ENCODE results near the gene GPR87. TPM values are rescaled to one million over a fixed set of nuclear protein-coding genes. Genes with fewer than 3 reads are reported as not detected.

The GPR87 gene
- total and polyA plus RNA-seq, 3 donors from 2014 or later = not detected

GRCh38 chr3:151276038-151276686 is 40.5 kb downstream of the GPR87 start:
- DNase-seq = no peak
- no peaks in the 10 kb centered on the region for H3K4me1 ChIP-seq
- intact Hi-C loops (cut with DNase I; ENCODE audit: low total_unique reads) = no loop called here
- no peaks in the 10 kb centered on the region for H3K9me3 ChIP-seq
- H3K4me3 ChIP-seq = no peak overlapping the region
- no peak overlapping the region for H3K27ac ChIP-seq
- WGBS, 2 donors = 87 to 90% methylated on average over 2 of the region's 2 CpGs
- H3K36me3 ChIP-seq (ENCODE audit: low read depth, missing control alignments) = no peaks in the 10 kb centered on the region
- TF ChIP-seq CTCF (IDR thresholded peaks at IDR 0.05) = no peak
- no peak for TF ChIP-seq POLR2A (IDR thresholded peaks at IDR 0.05)
- no peaks in the 10 kb centered on the region for H3K27me3 ChIP-seq

GRCh38 chr3:151275091-151275490 is 41.5 kb downstream of the GPR87 start:
- no peaks in the 10 kb centered on the region for H3K4me1 ChIP-seq
- no peaks in the 10 kb centered on the region for H3K27me3 ChIP-seq
- H3K36me3 ChIP-seq (ENCODE audit: low read depth, missing control alignments) = no peaks in the 10 kb centered on the region
- no peak overlapping the region for H3K4me3 ChIP-seq
- 72 to 80% methylated on average over 5 of the region's 5 CpGs for whole genome bisulfite sequencing, 2 donors
- H3K9me3 ChIP-seq = no peaks in the 10 kb centered on the region
- H3K27ac ChIP-seq = no peak overlapping the region
- no peak for TF ChIP-seq CTCF (IDR thresholded peaks at IDR 0.05)
- no peak for TF ChIP-seq POLR2A (IDR thresholded peaks at IDR 0.05)
- intact Hi-C loops (cut with DNase I; ENCODE audit: low total_unique reads) = no loop called here
- DNase-seq = no peak

- no peaks in the 10 kb centered on the region for H3K27me3 ChIP-seq
- H3K36me3 ChIP-seq (ENCODE audit: low read depth, missing control alignments) = no peaks in the 10 kb centered on the region
- no peak overlapping the region for H3K27ac ChIP-seq
- TF ChIP-seq POLR2A (IDR thresholded peaks at IDR 0.05) = no peak
- no peak for TF ChIP-seq CTCF (IDR thresholded peaks at IDR 0.05)
- 66 to 68% methylated on average over 5 of the region's 5 CpGs for WGBS, 2 donors
- H3K4me1 ChIP-seq = no peaks in the 10 kb centered on the region
- no peak for DNase-seq
- no peaks in the 10 kb centered on the region for H3K9me3 ChIP-seq
- intact Hi-C loops (cut with DNase I; ENCODE audit: low total_unique reads) = no loop called here
- H3K4me3 ChIP-seq = no peak overlapping the region
Measured at GRCh38 chr3:151269631-151270030, 47.0 kb downstream of the GPR87 start.

- H3K27ac ChIP-seq = no peak overlapping the region
- H3K36me3 ChIP-seq (ENCODE audit: low read depth, missing control alignments) = no peaks in the 10 kb centered on the region
- H3K4me3 ChIP-seq = no peak overlapping the region
- intact Hi-C loops (cut with DNase I; ENCODE audit: low total_unique reads) = no loop called here
- H3K4me1 ChIP-seq = no peaks in the 10 kb centered on the region
- DNase-seq = no peak
- no peaks in the 10 kb centered on the region for H3K9me3 ChIP-seq
- TF ChIP-seq CTCF (IDR thresholded peaks at IDR 0.05) (no peak), POLR2A (IDR thresholded peaks at IDR 0.05) (no peak)
- no peaks in the 10 kb centered on the region for H3K27me3 ChIP-seq
- 91 to 92% methylated on average over 11 of the region's 11 CpGs for WGBS, 2 donors
Measured at GRCh38 chr3:151268267-151269235, 48.1 kb downstream of the GPR87 start.

All from testis (tissue), 3 donors.